Stimulated activated CD8-positive, alpha-beta memory T cell treated with anti-CD3 and anti-CD28 coated beads, Interleukin-7, amount 100 ng/mL, for 24 hours (primary cell): ENCODE results near the gene ZKSCAN5.
"Not testable (repeated sequence)": the region's sequence is repeated elsewhere in the genome, so short reads cannot be mapped to it uniquely, and the experiment has no call there.

Source experiments
- DNase-seq: peaks from one replicate; pipeline ENCODE4 v3.0.0-alpha.2; 2020; ENCODE audit warnings: low read depth

The ZKSCAN5 gene

GRCh38 chr7:99497766-99498545 lies 6.5 kb upstream of the ZKSCAN5 start:
- no peak for DNase-seq

GRCh38 chr7:99498546-99498944 lies 5.9 kb upstream of the ZKSCAN5 start:
- DNase-seq: no peak

GRCh38 chr7:99499371-99499720 lies 5.1 kb upstream of the ZKSCAN5 start:
- no peak for DNase-seq

GRCh38 chr7:99499721-99500636 lies 4.5 kb upstream of the ZKSCAN5 start, which contains the start of gene ZNF394:
ZNF394 (minus strand) TSS chr7:99500281; CDS start chr7:99500093, 188 bp downstream.
- peak; percentile 78 for DNase-seq

- DNase-seq: no peak
Measured at GRCh38 chr7:99500637-99501009, 3.8 kb upstream of the ZKSCAN5 start.

GRCh38 chr7:99501236-99501635 lies 3.2 kb upstream of the ZKSCAN5 start:
- not testable (repeated sequence) for DNase-seq

- DNase-seq: no peak
Measured at GRCh38 chr7:99504281-99504602, 220 bp upstream of the ZKSCAN5 start.

GRCh38 chr7:99505324-99505662 lies 831 bp downstream of the ZKSCAN5 start:
- no peak for DNase-seq

- no peak for DNase-seq
Measured at GRCh38 chr7:99514050-99514449, 9.6 kb downstream of the ZKSCAN5 start.

GRCh38 chr7:99521399-99521798 lies 16.9 kb downstream of the ZKSCAN5 start:
- DNase-seq: no peak

- DNase-seq: no peak
Measured at GRCh38 chr7:99525713-99526440, 21.4 kb downstream of the ZKSCAN5 start.

GRCh38 chr7:99531354-99531765 lies 26.9 kb downstream of the ZKSCAN5 start:
- DNase-seq: no peak

GRCh38 chr7:99535667-99536066 lies 31.2 kb downstream of the ZKSCAN5 start:
- no peak for DNase-seq

- no peak for DNase-seq
Measured at GRCh38 chr7:99539213-99539811, 34.9 kb downstream of the ZKSCAN5 start.

GRCh38 chr7:99540542-99540941 lies 36.1 kb downstream of the ZKSCAN5 start:
- DNase-seq: no peak

- no peak for DNase-seq
Measured at GRCh38 chr7:99541212-99541611, 36.8 kb downstream of the ZKSCAN5 start.

GRCh38 chr7:99543081-99543671 lies 38.7 kb downstream of the ZKSCAN5 start:
- no peak for DNase-seq

- no peak for DNase-seq
Measured at GRCh38 chr7:99543916-99544315, 39.5 kb downstream of the ZKSCAN5 start.

GRCh38 chr7:99545308-99545707 lies 40.8 kb downstream of the ZKSCAN5 start:
- DNase-seq: not testable (repeated sequence)

- DNase-seq: not testable (repeated sequence)
Measured at GRCh38 chr7:99549545-99549944, 45.1 kb downstream of the ZKSCAN5 start.

- DNase-seq: no peak
Measured at GRCh38 chr7:99551334-99551733, 46.9 kb downstream of the ZKSCAN5 start.
